GM18517 (cell line): ENCODE results near the gene PCDHA1.
"Not testable (repeated sequence)": the region's sequence is repeated elsewhere in the genome, so short reads cannot be mapped to it uniquely, and the experiment has no call there.

ENCODE experiments used
- ATAC-seq: cut with Tn5 transposase; IDR thresholded peaks from one replicate; pipeline ENCODE4 v1.9.1; 2021; ENCODE audit warnings: mild to moderate bottlenecking, moderate library complexity; ENCODE audit not compliant: unreplicated experiment

PCDHA1 gene

GRCh38 chr5:140808241-140808888, 22.4 kb downstream of the PCDHA1 start:
- ATAC-seq: not testable (repeated sequence)

GRCh38 chr5:140808889-140809291, 22.9 kb downstream of the PCDHA1 start:
- no peak for ATAC-seq

- no peak for ATAC-seq
Observed at GRCh38 chr5:140821375-140822280, 35.7 kb downstream of the PCDHA1 start, which contains the start of gene PCDHA5. Gene PCDHA5 (plus strand): TSS chr5:140821613.

- no peak for ATAC-seq
Observed at GRCh38 chr5:140822281-140822629, 36.3 kb downstream of the PCDHA1 start.

GRCh38 chr5:140822969-140823368, 37.0 kb downstream of the PCDHA1 start:
- ATAC-seq: not testable (repeated sequence)

- no peak for ATAC-seq
Observed at GRCh38 chr5:140823475-140823874, 37.5 kb downstream of the PCDHA1 start.

- ATAC-seq: no peak
Observed at GRCh38 chr5:140827704-140828361, 41.9 kb downstream of the PCDHA1 start, which contains the start of gene PCDHA6. Gene PCDHA6 (plus strand): TSS chr5:140827960. CDS start chr5:140828092, 132 bp downstream.

GRCh38 chr5:140828362-140828737, 42.4 kb downstream of the PCDHA1 start:
- no peak for ATAC-seq

GRCh38 chr5:140829511-140830501, 43.9 kb downstream of the PCDHA1 start:
- ATAC-seq: not testable (repeated sequence)

GRCh38 chr5:140833993-140834392, 48.1 kb downstream of the PCDHA1 start, which contains the start of gene PCDHA7:
Gene PCDHA7 (plus strand): TSS chr5:140834269. CDS start chr5:140834384, 115 bp downstream.
- ATAC-seq: no peak

- ATAC-seq: not testable (repeated sequence)
Observed at GRCh38 chr5:140834439-140835008, 48.6 kb downstream of the PCDHA1 start.

- no peak for ATAC-seq
Observed at GRCh38 chr5:140835622-140836510, 49.9 kb downstream of the PCDHA1 start.

- no peak for ATAC-seq
Observed at GRCh38 chr5:140840978-140841962, 55.3 kb downstream of the PCDHA1 start, which contains the start of gene PCDHA8. Gene PCDHA8 (plus strand): TSS chr5:140841187. CDS start chr5:140841322, 135 bp downstream.

GRCh38 chr5:140842798-140843733, 57.1 kb downstream of the PCDHA1 start:
- ATAC-seq: no peak

- not testable (repeated sequence) for ATAC-seq
Observed at GRCh38 chr5:140848139-140849102, 62.5 kb downstream of the PCDHA1 start, which contains the start of gene PCDHA9. Gene PCDHA9 (plus strand): TSS chr5:140848382. CDS start chr5:140848496, 114 bp downstream.
